GM23338 (cell line): ENCODE data around the gene COG7. TPM values are rescaled to one million over a fixed set of nuclear protein-coding genes. Genes with fewer than 3 reads are reported as not detected.

Experiments
- ATAC-seq: fragments of 200-7000 bp; cut with Tn5 transposase; 3 replicates; pipeline ENCODE4 v1.9.1; 2020
- DNase-seq: peaks from one replicate; pipeline ENCODE4 v3.0.0-alpha.2; 2015; ENCODE audit warnings: low spot score
- H2AFZ ChIP-seq: fragments of 200-600 bp; sonication (generic); 2 replicates; pipeline ENCODE4 v1.8.0; 2016; ENCODE audit warnings: antibody characterized with exemption, mild to moderate bottlenecking, moderate library complexity
- H3F3A ChIP-seq: fragments of 200-600 bp; sonication (generic); replicated peaks from 2 replicates; pipeline ENCODE4 v1.8.0; 2017; ENCODE audit warnings: antibody characterized with exemption, mixed run types, low read depth
- H3K27ac ChIP-seq: fragments of 200-600 bp; sonication (generic); 2 replicates; pipeline ENCODE4 v1.6.1; 2016; ENCODE audit warnings: low read depth
- H3K27me3 ChIP-seq: fragments of 200-600 bp; sonication (generic); 2 replicates; pipeline ENCODE4 v1.8.0; 2016; ENCODE audit warnings: mild to moderate bottlenecking, mixed run types, moderate library complexity; ENCODE audit not compliant: insufficient read depth
- H3K36me3 ChIP-seq: fragments of 200-600 bp; sonication (generic); 2 replicates; pipeline ENCODE4 v1.8.0; 2016; ENCODE audit warnings: mild to moderate bottlenecking; ENCODE audit not compliant: insufficient read depth
- H3K4me1 ChIP-seq: fragments of 200-600 bp; sonication (generic); 2 replicates; pipeline ENCODE4 v1.8.0; 2016; ENCODE audit warnings: mild to moderate bottlenecking, moderate library complexity; ENCODE audit not compliant: insufficient read depth
- H3K4me2 ChIP-seq: fragments of 200-600 bp; sonication (generic); 2 replicates; pipeline ENCODE4 v1.7.1; 2017; ENCODE audit warnings: mixed run types
- H3K4me3 ChIP-seq: fragments of 200-600 bp; sonication (generic); 2 replicates; pipeline ENCODE4 v1.6.1; 2016; ENCODE audit warnings: mixed run types
- H3K79me2 ChIP-seq: fragments of 200-600 bp; sonication (generic); replicated peaks from 2 replicates; pipeline ENCODE4 v1.8.0; 2017; ENCODE audit warnings: mild to moderate bottlenecking; ENCODE audit not compliant: insufficient read depth
- H3K9me2 ChIP-seq: fragments of 200-600 bp; sonication (generic); 2 replicates; pipeline ENCODE4 v1.8.0; 2017; ENCODE audit not compliant: insufficient read depth
- H4K20me1 ChIP-seq: fragments of 200-600 bp; sonication (generic); replicated peaks from 2 replicates; pipeline ENCODE4 v1.8.0; 2017; ENCODE audit warnings: mild to moderate bottlenecking; ENCODE audit not compliant: insufficient read depth
- H3K27ac Mint-ChIP-seq: 2 replicates; pipeline ENCODE4 v1.8.0; 2020; ENCODE audit warnings: inconsistent platforms, mild to moderate bottlenecking, moderate library complexity, mixed read lengths
- H3K27me3 Mint-ChIP-seq: 3 replicates; pipeline ENCODE4 v1.8.0; 2022; ENCODE audit warnings: low read depth, mild to moderate bottlenecking, moderate library complexity, mixed read lengths, inconsistent platforms; ENCODE audit not compliant: insufficient read depth, poor library complexity
- H3K36me3 Mint-ChIP-seq: 3 replicates; pipeline ENCODE4 v1.8.0; 2021; ENCODE audit warnings: low read depth, mild to moderate bottlenecking, inconsistent platforms, moderate library complexity, mixed read lengths
- H3K4me1 Mint-ChIP-seq: 3 replicates; pipeline ENCODE4 v1.8.0; 2020; ENCODE audit warnings: mild to moderate bottlenecking, inconsistent platforms, mixed read lengths
- H3K4me3 Mint-ChIP-seq: 3 replicates; pipeline ENCODE4 v1.8.0; 2021; ENCODE audit warnings: moderate library complexity, mild to moderate bottlenecking, inconsistent platforms, mixed read lengths
- H3K9me3 Mint-ChIP-seq: 3 replicates; pipeline ENCODE4 v1.8.0; 2020; ENCODE audit warnings: moderate library complexity, mild to moderate bottlenecking, inconsistent platforms, mixed read lengths
- CREB1 ChIP-seq: fragments of 250-450 bp; sonication (Bioruptor Pico); IDR thresholded peaks from 2 replicates; pipeline ENCODE4 v1.5.0; 2020; ENCODE audit warnings: low read depth, mild to moderate bottlenecking, moderate library complexity
- EZH2 ChIP-seq: fragments of 200-600 bp; sonication (generic); IDR thresholded peaks from one replicate; pipeline ENCODE4 v1.8.0; 2017; ENCODE audit warnings: antibody characterized with exemption, mild to moderate bottlenecking, low read depth; ENCODE audit not compliant: unreplicated experiment
- EZH2phosphoT487 ChIP-seq: fragments of 200-600 bp; sonication (generic); IDR thresholded peaks from one replicate; pipeline ENCODE4 v1.8.1; 2018; ENCODE audit warnings: antibody characterized with exemption; ENCODE audit not compliant: unreplicated experiment
- JUNB ChIP-seq: IDR thresholded peaks from one replicate; pipeline ENCODE4 v1.6.1; 2016; ENCODE audit warnings: antibody characterized with exemption; ENCODE audit not compliant: unreplicated experiment
- NANOG ChIP-seq: IDR thresholded peaks from 2 replicates; pipeline ENCODE4 v1.6.1; 2016; ENCODE audit warnings: antibody characterized with exemption, borderline replicate concordance
- POLR2AphosphoS5 ChIP-seq: IDR thresholded peaks from 2 replicates; pipeline ENCODE4 v1.6.1; 2016; ENCODE audit warnings: antibody characterized with exemption, low read depth
- REST ChIP-seq: IDR thresholded peaks from one replicate; pipeline ENCODE4 v1.6.1; 2018; ENCODE audit warnings: antibody characterized with exemption; ENCODE audit not compliant: unreplicated experiment
- STAT1 ChIP-seq: IDR thresholded peaks from one replicate; pipeline ENCODE4 v1.6.1; 2016; ENCODE audit warnings: antibody characterized with exemption; ENCODE audit not compliant: unreplicated experiment
- ZNF114 ChIP-seq: fragments of 250-450 bp; sonication (Bioruptor Pico); IDR thresholded peaks from 2 replicates; pipeline ENCODE4 v1.5.0; 2020; ENCODE audit warnings: mild to moderate bottlenecking, moderate library complexity
- ZNF331 ChIP-seq: fragments of 250-450 bp; sonication (Bioruptor Pico); IDR thresholded peaks from 2 replicates; pipeline ENCODE4 v1.5.0; 2020; ENCODE audit warnings: low read depth, mild to moderate bottlenecking, moderate library complexity
- ZNF462 ChIP-seq: fragments of 250-450 bp; sonication (Bioruptor Pico); IDR thresholded peaks from 2 replicates; pipeline ENCODE4 v1.5.0; 2020; ENCODE audit warnings: mild to moderate bottlenecking, moderate library complexity
- polyA plus RNA-seq: library from polyadenylated mRNA; unstranded; fragments of >200 nt; fragmentation: Nextera tagmentation; extraction: Ambion mirVana; gene quantifications from 2 replicates; pipeline ENCODE4 v1.2.1, GENCODE V29; 2016
- total RNA-seq: library from RNA; depleted of rRNA; stranded (reverse); fragments of >200 nt; shearing (Covaris generic); gene quantifications from 2 replicates; pipeline ENCODE4 v1.2.3, GENCODE V29; 2014
- TF ChIP-seq, protein P1 (sequence below): IDR thresholded peaks from 2 replicates; pipeline ENCODE4 v1.6.1; 2016; ENCODE audit warnings: antibody characterized with exemption
- TF ChIP-seq, protein P2 (sequence below), 2 experiments: fragments of 200-600 bp in 1 of 2; sonication (generic) in 1 of 2; conservative IDR thresholded peaks; 2 replicates each; pipeline versions ENCODE4 v1.5.1 to v1.6.1; 2016 to 2017; ENCODE audit warnings: antibody characterized with exemption in 2 of 2, low read depth in 2 of 2, mild to moderate bottlenecking in 2 of 2, moderate library complexity in 1 of 2

COG7 gene
- total and polyA plus RNA-seq, 2 experiments from 2014 or later = 9.2 to 20.0 TPM

GRCh38 chr16:23388786-23389185 is 64.2 kb downstream of the COG7 start:
- 0 out of 2 replicates have a peak, but pooled peaks cover 4% of the 10 kb centered on the region for H3K4me1 ChIP-seq
- Mint-ChIP-seq H3K27ac (no peak overlapping the region), H3K27me3 (no peaks in the 10 kb centered on the region), H3K36me3 (peaks cover 16% of the 10 kb centered on the region), H3K4me1 (no peaks in the 10 kb centered on the region), H3K9me3 (no peaks in the 10 kb centered on the region), H3K4me3 (no peak overlapping the region)
- no peaks in the 10 kb centered on the region for H3F3A ChIP-seq
- H3K27me3 ChIP-seq = no peaks in the 10 kb centered on the region
- no peak overlapping the region for H3K4me2 ChIP-seq
- H4K20me1 ChIP-seq = no peaks in the 10 kb centered on the region
- H3K36me3 ChIP-seq = no peaks in the 10 kb centered on the region
- no peak overlapping the region for H3K4me3 ChIP-seq
- no peak for ATAC-seq
- no peak overlapping the region for H2AFZ ChIP-seq
- no peak for DNase-seq
- no peak overlapping the region for H3K27ac ChIP-seq
- TF ChIP-seq EZH2 (no peak), POLR2AphosphoS5 (no peak), NANOG (no peak), ZNF331 (CRISPR knock-in tag) (no peak), CREB1 (no peak), REST (no peak), JUNB (no peak), STAT1 (no peak), ZNF114 (no peak), ZNF462 (CRISPR knock-in tag) (no peak), EZH2phosphoT487 (no peak)
- TF ChIP-seq, protein P1, sequence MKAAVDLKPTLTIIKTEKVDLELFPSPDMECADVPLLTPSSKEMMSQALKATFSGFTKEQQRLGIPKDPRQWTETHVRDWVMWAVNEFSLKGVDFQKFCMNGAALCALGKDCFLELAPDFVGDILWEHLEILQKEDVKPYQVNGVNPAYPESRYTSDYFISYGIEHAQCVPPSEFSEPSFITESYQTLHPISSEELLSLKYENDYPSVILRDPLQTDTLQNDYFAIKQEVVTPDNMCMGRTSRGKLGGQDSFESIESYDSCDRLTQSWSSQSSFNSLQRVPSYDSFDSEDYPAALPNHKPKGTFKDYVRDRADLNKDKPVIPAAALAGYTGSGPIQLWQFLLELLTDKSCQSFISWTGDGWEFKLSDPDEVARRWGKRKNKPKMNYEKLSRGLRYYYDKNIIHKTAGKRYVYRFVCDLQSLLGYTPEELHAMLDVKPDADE = no peak
- TF ChIP-seq, protein P2, sequence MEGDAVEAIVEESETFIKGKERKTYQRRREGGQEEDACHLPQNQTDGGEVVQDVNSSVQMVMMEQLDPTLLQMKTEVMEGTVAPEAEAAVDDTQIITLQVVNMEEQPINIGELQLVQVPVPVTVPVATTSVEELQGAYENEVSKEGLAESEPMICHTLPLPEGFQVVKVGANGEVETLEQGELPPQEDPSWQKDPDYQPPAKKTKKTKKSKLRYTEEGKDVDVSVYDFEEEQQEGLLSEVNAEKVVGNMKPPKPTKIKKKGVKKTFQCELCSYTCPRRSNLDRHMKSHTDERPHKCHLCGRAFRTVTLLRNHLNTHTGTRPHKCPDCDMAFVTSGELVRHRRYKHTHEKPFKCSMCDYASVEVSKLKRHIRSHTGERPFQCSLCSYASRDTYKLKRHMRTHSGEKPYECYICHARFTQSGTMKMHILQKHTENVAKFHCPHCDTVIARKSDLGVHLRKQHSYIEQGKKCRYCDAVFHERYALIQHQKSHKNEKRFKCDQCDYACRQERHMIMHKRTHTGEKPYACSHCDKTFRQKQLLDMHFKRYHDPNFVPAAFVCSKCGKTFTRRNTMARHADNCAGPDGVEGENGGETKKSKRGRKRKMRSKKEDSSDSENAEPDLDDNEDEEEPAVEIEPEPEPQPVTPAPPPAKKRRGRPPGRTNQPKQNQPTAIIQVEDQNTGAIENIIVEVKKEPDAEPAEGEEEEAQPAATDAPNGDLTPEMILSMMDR (conservative IDR thresholded peaks at IDR 0.05; ENCODE audit: low read depth in 2 of 2) = no peak
- H3K9me2 ChIP-seq = no peaks in the 10 kb centered on the region
- H3K79me2 ChIP-seq = no peaks in the 10 kb centered on the region
